ENCODE results near the gene CBARP. TPM values are rescaled to one million over a fixed set of nuclear protein-coding genes. Genes with fewer than 3 reads are reported as not detected.

The CBARP gene
- total RNA-seq, 3 donors from 2014 or later, result 0.29 to 1.2 (median 0.39) TPM

GRCh38 chr19:1229056-1229923 lies 8.5 kb downstream of the CBARP start:
- no peak overlapping the region for H3K4me3 ChIP-seq
- DNase-seq (no peak), ATAC-seq (no peak)
- intact Hi-C loops (cut with DNase I, micrococcal nuclease), result no loop called here
- H3K4me1 ChIP-seq (ENCODE audit: low read depth), result peaks cover 16% of the 10 kb centered on the region
- H3K9me3 ChIP-seq, result no peaks in the 10 kb centered on the region
- TF ChIP-seq CTCF (IDR thresholded peaks at IDR 0.05), result no peak
- H3K36me3 ChIP-seq (ENCODE audit: low read depth), result peaks cover 3% of the 10 kb centered on the region

- no peak for DNase-seq
- ATAC-seq, result no peak
- Histone ChIP-seq H3K36me3 (ENCODE audit: low read depth) (peaks cover 3% of the 10 kb centered on the region), H3K4me1 (ENCODE audit: low read depth) (peaks cover 8% of the 10 kb centered on the region), H3K4me3 (no peak overlapping the region), H3K9me3 (no peaks in the 10 kb centered on the region)
- intact Hi-C loops (cut with DNase I, micrococcal nuclease), result no loop called here
- no peak for TF ChIP-seq CTCF (IDR thresholded peaks at IDR 0.05)
Observed at GRCh38 chr19:1228161-1228957, 9.4 kb downstream of the CBARP start.

- intact Hi-C loops (cut with DNase I, micrococcal nuclease), result no loop called here
- peaks cover 3% of the 10 kb centered on the region for H3K36me3 ChIP-seq (ENCODE audit: low read depth)
Observed at GRCh38 chr19:1227304-1228054, 10.3 kb downstream of the CBARP start.

GRCh38 chr19:1226522-1227303 lies 11.1 kb downstream of the CBARP start:
- no peak for TF ChIP-seq CTCF (IDR thresholded peaks at IDR 0.05)
- H3K4me3 ChIP-seq, result no peak overlapping the region
- DNase-seq (no peak), ATAC-seq (no peak)
- intact Hi-C loops (cut with DNase I, micrococcal nuclease), result no loop called here
- H3K36me3 ChIP-seq (ENCODE audit: low read depth), result peaks cover 3% of the 10 kb centered on the region
- no peaks in the 10 kb centered on the region for H3K4me1 ChIP-seq (ENCODE audit: low read depth)
- H3K9me3 ChIP-seq, result no peaks in the 10 kb centered on the region

More at GRCh38 chr19:1227304-1228054, 10.3 kb downstream of the CBARP start:
- peaks cover under 1% of the 10 kb centered on the region for H3K4me1 ChIP-seq (ENCODE audit: low read depth)
- no peak overlapping the region for H3K4me3 ChIP-seq
- H3K9me3 ChIP-seq, result no peaks in the 10 kb centered on the region
- peak; percentile 56 for ATAC-seq
- TF ChIP-seq CTCF (IDR thresholded peaks at IDR 0.05), result no peak
- peak in 2 of 3 donors; percentile 63 to 72 for DNase-seq

GRCh38 chr19:1226227-1226518 lies 11.6 kb downstream of the CBARP start:
- ATAC-seq, result no peak
- intact Hi-C loops (cut with DNase I, micrococcal nuclease), result no loop called here
- TF ChIP-seq CTCF (IDR thresholded peaks at IDR 0.05), result no peak

More at GRCh38 chr19:1226227-1226518, 11.6 kb downstream of the CBARP start:
- Histone ChIP-seq H3K4me3 (no peak overlapping the region), H3K9me3 (no peaks in the 10 kb centered on the region), H3K36me3 (ENCODE audit: low read depth) (peaks cover 3% of the 10 kb centered on the region), H3K4me1 (ENCODE audit: low read depth) (no peaks in the 10 kb centered on the region)
- DNase-seq, result no peak
